Stomach (tissue), 4 donors: ENCODE measurements around the gene POLR2L.

Source experiments
- EP300 ChIP-seq: sonication (generic); formaldehyde crosslinking; IDR thresholded peaks from one replicate; pipeline ENCODE4 v1.6.1; 2017; ENCODE audit warnings: antibody characterized with exemption
- POLR2A ChIP-seq, 4 donors: fragments of 450-650 bp; IDR thresholded peaks; one replicate each; pipeline ENCODE4 v1.6.1; 2016; ENCODE audit warnings: antibody characterized with exemption in 4 of 4, control low read depth in 2 of 4, mild to moderate bottlenecking in 1 of 4, moderate library complexity in 1 of 4
- POLR2AphosphoS5 ChIP-seq, 3 donors: sonication (generic); formaldehyde crosslinking; IDR thresholded peaks; one replicate each; pipeline ENCODE4 v1.6.1; 2016; ENCODE audit warnings: antibody characterized with exemption in 3 of 3
- TF ChIP-seq, protein P1 (sequence below), 7 experiments: fragments of 450-650 bp in 4 of 7; fragments of 200-600 bp in 3 of 7; sonication (generic) in 3 of 7; IDR thresholded peaks; one replicate each; pipeline ENCODE4 v1.5.1; 2016 to 2019; ENCODE audit warnings: antibody characterized with exemption in 7 of 7, control low read depth in 2 of 7, mild to moderate bottlenecking in 1 of 7

DNA sequence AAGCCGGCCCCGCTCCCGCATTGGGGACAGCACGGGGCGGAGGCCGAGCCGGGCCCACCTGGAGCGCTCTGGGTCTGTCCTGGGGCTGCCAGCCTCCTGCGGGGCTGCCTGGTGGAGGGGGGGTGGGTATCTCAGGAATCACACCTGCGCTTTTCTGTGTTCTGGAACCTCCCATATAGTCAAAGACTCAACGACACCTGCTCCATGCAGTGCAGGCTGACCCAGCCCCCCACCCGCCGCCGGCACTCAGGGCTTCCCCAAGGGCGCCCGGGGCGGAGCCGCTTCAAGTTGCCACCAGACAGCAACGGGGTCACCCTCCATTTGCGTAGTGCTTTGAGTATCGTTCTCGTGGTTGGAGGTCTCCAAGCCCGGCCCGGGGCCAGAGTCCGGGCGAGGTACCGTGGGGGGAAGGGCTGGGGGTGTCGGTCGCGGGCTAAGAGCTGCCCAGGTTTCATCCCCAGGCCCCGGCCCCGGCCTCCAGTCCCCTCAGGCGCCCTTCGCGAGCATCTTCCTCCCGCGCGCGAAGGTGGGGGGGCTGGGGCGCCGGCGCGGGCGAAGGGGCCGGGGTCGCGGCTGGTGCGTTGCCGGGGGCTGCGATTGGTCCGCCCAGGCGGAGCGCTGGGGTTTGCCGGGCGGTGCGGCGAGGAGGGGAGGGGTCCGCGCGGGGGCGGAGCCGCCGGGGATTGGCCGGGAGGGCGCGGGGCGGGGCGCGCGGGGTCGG is 6.9 kb upstream of the POLR2L start:
- TF ChIP-seq POLR2AphosphoS5 (IDR thresholded peaks at IDR 0.05) (no peak), POLR2A (IDR thresholded peaks at IDR 0.05) (no peak), EP300 (no peak)
- TF ChIP-seq, protein P1, sequence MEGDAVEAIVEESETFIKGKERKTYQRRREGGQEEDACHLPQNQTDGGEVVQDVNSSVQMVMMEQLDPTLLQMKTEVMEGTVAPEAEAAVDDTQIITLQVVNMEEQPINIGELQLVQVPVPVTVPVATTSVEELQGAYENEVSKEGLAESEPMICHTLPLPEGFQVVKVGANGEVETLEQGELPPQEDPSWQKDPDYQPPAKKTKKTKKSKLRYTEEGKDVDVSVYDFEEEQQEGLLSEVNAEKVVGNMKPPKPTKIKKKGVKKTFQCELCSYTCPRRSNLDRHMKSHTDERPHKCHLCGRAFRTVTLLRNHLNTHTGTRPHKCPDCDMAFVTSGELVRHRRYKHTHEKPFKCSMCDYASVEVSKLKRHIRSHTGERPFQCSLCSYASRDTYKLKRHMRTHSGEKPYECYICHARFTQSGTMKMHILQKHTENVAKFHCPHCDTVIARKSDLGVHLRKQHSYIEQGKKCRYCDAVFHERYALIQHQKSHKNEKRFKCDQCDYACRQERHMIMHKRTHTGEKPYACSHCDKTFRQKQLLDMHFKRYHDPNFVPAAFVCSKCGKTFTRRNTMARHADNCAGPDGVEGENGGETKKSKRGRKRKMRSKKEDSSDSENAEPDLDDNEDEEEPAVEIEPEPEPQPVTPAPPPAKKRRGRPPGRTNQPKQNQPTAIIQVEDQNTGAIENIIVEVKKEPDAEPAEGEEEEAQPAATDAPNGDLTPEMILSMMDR (IDR thresholded peaks at IDR 0.05), result no peak
